DOHH2 (cell line): ENCODE data around the gene METRN.

Experiments used
- H3F3A ChIP-seq: fragments of 200-600 bp; sonication (generic), shearing (Covaris generic); 2 replicates; pipeline ENCODE4 v1.6.0; 2016; ENCODE audit warnings: antibody characterized with exemption, mild to moderate bottlenecking; ENCODE audit not compliant: control insufficient read depth, insufficient read depth
- H3K27ac ChIP-seq: fragments of 200-600 bp; sonication (generic); 2 replicates; pipeline ENCODE4 v1.5.1; 2014; ENCODE audit warnings: low read depth, mild to moderate bottlenecking, low read length, moderate library complexity
- H3K27me3 ChIP-seq: fragments of 200-600 bp; sonication (generic); 2 replicates; pipeline ENCODE4 v1.6.1; 2014; ENCODE audit warnings: mild to moderate bottlenecking, low read length, mixed read lengths; ENCODE audit not compliant: control insufficient read depth
- H3K36me3 ChIP-seq: fragments of 200-600 bp; sonication (generic); 2 replicates; pipeline ENCODE4 v1.6.1; 2014; ENCODE audit warnings: mild to moderate bottlenecking, low read length, moderate library complexity, mixed read lengths; ENCODE audit not compliant: control insufficient read depth
- H3K4me1 ChIP-seq: fragments of 200-600 bp; sonication (generic); 2 replicates; pipeline ENCODE4 v1.6.1; 2014; ENCODE audit warnings: mild to moderate bottlenecking, low read length, mixed read lengths; ENCODE audit not compliant: control insufficient read depth
- H3K4me2 ChIP-seq: fragments of 200-600 bp; sonication (generic); 2 replicates; pipeline ENCODE4 v1.6.0; 2014; ENCODE audit warnings: mild to moderate bottlenecking, low read length, moderate library complexity
- H3K4me3 ChIP-seq: fragments of 200-600 bp; sonication (generic); 2 replicates; pipeline ENCODE4 v1.5.1; 2014; ENCODE audit warnings: mild to moderate bottlenecking, low read length, mixed read lengths
- H3K79me2 ChIP-seq: fragments of 200-600 bp; sonication (generic); 2 replicates; pipeline ENCODE4 v1.6.1; 2014; ENCODE audit warnings: mild to moderate bottlenecking, low read length, mixed read lengths; ENCODE audit not compliant: control insufficient read depth
- H3K9me2 ChIP-seq: fragments of 200-600 bp; sonication (generic); replicated peaks from 2 replicates; pipeline ENCODE4 v1.6.1; 2014; ENCODE audit warnings: mild to moderate bottlenecking, low read length, mixed read lengths; ENCODE audit not compliant: control insufficient read depth
- H3K9me3 ChIP-seq: fragments of 200-600 bp; sonication (generic); 2 replicates; pipeline ENCODE4 v1.6.1; 2014; ENCODE audit warnings: antibody characterized with exemption, low read length, mixed read lengths; ENCODE audit not compliant: control insufficient read depth, insufficient read depth
- H4K20me1 ChIP-seq: fragments of 200-600 bp; sonication (generic); 2 replicates; pipeline ENCODE4 v1.6.0; 2014; ENCODE audit warnings: low read depth, mild to moderate bottlenecking, antibody characterized with exemption, low read length, moderate library complexity; ENCODE audit not compliant: control insufficient read depth, insufficient read depth
- CTCF ChIP-seq: fragments of 200-600 bp; sonication (generic); IDR thresholded peaks from one replicate; pipeline ENCODE4 v1.5.1; 2014; ENCODE audit warnings: antibody characterized with exemption, mild to moderate bottlenecking, low read depth, low read length; ENCODE audit not compliant: poor library complexity, severe bottlenecking
- EZH2phosphoT487 ChIP-seq: fragments of 200-600 bp; sonication (generic); IDR thresholded peaks from 2 replicates; pipeline ENCODE4 v1.6.1; 2017; ENCODE audit warnings: borderline replicate concordance, mild to moderate bottlenecking, antibody characterized with exemption, low read length, moderate library complexity, mixed read lengths

The METRN gene

GRCh38 chr16:678858-679813, 35.8 kb upstream of the METRN start:
- Histone ChIP-seq H3F3A (no peaks in the 10 kb centered on the region; the same call in 1 of the 2 replicates), H3K9me2 (no peaks in the 10 kb centered on the region), H3K4me2 (peak overlapping the region; percentile 88), H3K79me2 (peaks cover 36% of the 10 kb centered on the region), H3K9me3 (no peaks in the 10 kb centered on the region), H3K36me3 (peaks cover 34% of the 10 kb centered on the region), H4K20me1 (peaks cover 21% of the 10 kb centered on the region), H3K27me3 (peaks cover 3% of the 10 kb centered on the region; the same call in 1 of the 2 replicates), H3K27ac (peak overlapping the region; percentile 44), H3K4me3 (peak overlapping the region; percentile 74), H3K4me1 (peaks cover 45% of the 10 kb centered on the region)
- no peak for TF ChIP-seq EZH2phosphoT487
- no peak for TF ChIP-seq CTCF

GRCh38 chr16:679814-680624, 34.9 kb upstream of the METRN start, which contains the start of gene STUB1:
Gene STUB1 (plus strand): TSS chr16:680410. CDS start chr16:680526, 116 bp downstream.
- Histone ChIP-seq H3K27me3 (peaks cover 3% of the 10 kb centered on the region; the same call in 1 of the 2 replicates), H3K9me3 (no peaks in the 10 kb centered on the region), H3K9me2 (no peaks in the 10 kb centered on the region), H3K4me1 (peaks cover 47% of the 10 kb centered on the region), H3K4me2 (peak within 1 kb of the TSS; percentile 97), H3K79me2 (peaks cover 36% of the 10 kb centered on the region), H4K20me1 (peaks cover 19% of the 10 kb centered on the region), H3K27ac (peak within 1 kb of the TSS; percentile 60), H3K36me3 (peaks cover 33% of the 10 kb centered on the region), H3K4me3 (peak within 1 kb of the TSS; percentile 98), H3F3A (no peaks in the 10 kb centered on the region; the same call in 1 of the 2 replicates)
- TF ChIP-seq EZH2phosphoT487 (no peak), CTCF (no peak)

- H4K20me1 ChIP-seq, result peaks cover 19% of the 10 kb centered on the region
These were observed 34.3 kb upstream of the METRN start for GRCh38 chr16:680625-680945.

More at GRCh38 chr16:680625-680945, 34.3 kb upstream of the METRN start:
- peak overlapping the region; percentile 60 for H3K27ac ChIP-seq
- H3K4me1 ChIP-seq, result peaks cover 45% of the 10 kb centered on the region
- peak overlapping the region; percentile 98 for H3K4me3 ChIP-seq
- H3K9me3 ChIP-seq, result no peaks in the 10 kb centered on the region
- TF ChIP-seq EZH2phosphoT487, result no peak
- H3K79me2 ChIP-seq, result peaks cover 36% of the 10 kb centered on the region
- H3K4me2 ChIP-seq, result peak overlapping the region; percentile 97
- H3K9me2 ChIP-seq, result no peaks in the 10 kb centered on the region
- H3K27me3 ChIP-seq, result no peaks in the 10 kb centered on the region
- H3F3A ChIP-seq, result no peaks in the 10 kb centered on the region; the same call in 1 of the 2 replicates
- H3K36me3 ChIP-seq, result peaks cover 39% of the 10 kb centered on the region
